Hepatocyte (in vitro differentiated cells): ENCODE data around the gene ADH1B.
"Not testable (repeated sequence)": the region's sequence is repeated elsewhere in the genome, so short reads cannot be mapped to it uniquely, and the experiment has no call there.

Experiments used
- CTCF ChIP-seq: fragments of 200-600 bp; sonication (generic); IDR thresholded peaks from 2 replicates; pipeline ENCODE4 v1.5.1; 2016; ENCODE audit warnings: antibody characterized with exemption, mild to moderate bottlenecking; ENCODE audit not compliant: poor library complexity
- EZH2 ChIP-seq: fragments of 200-600 bp; sonication (generic); IDR thresholded peaks from 2 replicates; pipeline ENCODE4 v1.6.1; 2016; ENCODE audit warnings: antibody characterized with exemption, mild to moderate bottlenecking, borderline replicate concordance
- EZH2phosphoT487 ChIP-seq: fragments of 200-600 bp; sonication (generic); IDR thresholded peaks from one replicate; pipeline ENCODE4 v1.6.1; 2018; ENCODE audit warnings: antibody characterized with exemption, mild to moderate bottlenecking, low read depth, moderate library complexity; ENCODE audit not compliant: unreplicated experiment, severe bottlenecking

- not testable (repeated sequence) for TF ChIP-seq CTCF, EZH2, EZH2phosphoT487
Observed at GRCh38 chr4:99342624-99343023, 21.4 kb upstream of the ADH1B start.
